HG03558 (cell line): ENCODE measurements around the gene KIF6.
"Not testable (repeated sequence)": the region's sequence is repeated elsewhere in the genome, so short reads cannot be mapped to it uniquely, and the experiment has no call there.

Experiments used
- ATAC-seq: cut with Tn5 transposase; IDR thresholded peaks from one replicate; pipeline ENCODE4 v1.9.1; 2021; ENCODE audit warnings: moderate number of reproducible peaks; ENCODE audit not compliant: unreplicated experiment; ENCODE audit errors: extremely low read depth

The KIF6 gene

DNA sequence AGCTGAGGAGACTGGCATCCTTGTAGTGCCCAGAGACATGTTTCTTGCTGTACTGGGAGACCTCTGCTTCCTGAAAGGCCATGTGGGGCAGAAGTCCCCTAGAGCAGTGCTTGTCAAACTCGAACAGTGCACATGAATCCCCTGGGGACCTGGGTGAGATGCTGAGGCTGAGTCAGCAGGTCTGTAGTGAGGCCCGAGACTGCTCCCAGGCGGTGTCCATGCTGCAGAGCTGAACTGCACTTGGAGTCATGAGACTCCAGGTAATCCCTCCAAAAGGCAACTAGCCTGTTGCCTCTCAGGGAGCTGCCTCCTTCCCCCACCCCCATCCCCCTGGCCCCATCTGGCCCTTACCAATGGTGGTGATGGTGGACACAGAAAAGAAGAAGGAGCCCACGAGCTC is 414.7 kb downstream of the KIF6 start:
- no peak for ATAC-seq

DNA sequence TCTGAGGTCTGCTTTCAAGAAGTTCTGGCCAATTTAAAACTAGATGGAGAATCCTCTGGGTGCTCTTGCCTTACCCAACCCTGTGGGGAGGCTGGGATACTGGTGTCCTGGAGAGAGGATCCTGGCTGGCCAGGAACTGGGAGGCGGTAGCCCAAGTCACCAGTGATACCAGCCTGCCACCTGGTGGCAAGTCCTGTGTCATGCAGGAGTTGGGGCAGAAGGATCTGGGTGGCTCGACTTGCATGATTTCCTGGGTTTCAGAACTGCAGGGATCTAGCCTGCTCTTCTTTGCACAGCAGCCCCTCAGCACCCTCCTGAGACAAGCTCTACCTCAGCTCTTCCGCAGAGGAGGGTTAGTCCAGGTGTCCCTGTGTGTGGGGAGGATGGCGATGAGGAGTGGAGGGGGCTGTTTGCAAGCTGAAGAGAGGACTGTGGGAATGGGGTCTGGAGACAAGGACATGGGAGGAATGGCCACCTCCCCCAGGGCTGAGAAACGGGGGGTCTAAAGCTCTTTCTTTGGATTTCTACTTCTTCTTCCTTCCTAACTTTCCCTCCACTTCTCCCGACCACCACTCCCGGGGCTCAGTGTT is 415.2 kb downstream of the KIF6 start:
- no peak for ATAC-seq

DNA sequence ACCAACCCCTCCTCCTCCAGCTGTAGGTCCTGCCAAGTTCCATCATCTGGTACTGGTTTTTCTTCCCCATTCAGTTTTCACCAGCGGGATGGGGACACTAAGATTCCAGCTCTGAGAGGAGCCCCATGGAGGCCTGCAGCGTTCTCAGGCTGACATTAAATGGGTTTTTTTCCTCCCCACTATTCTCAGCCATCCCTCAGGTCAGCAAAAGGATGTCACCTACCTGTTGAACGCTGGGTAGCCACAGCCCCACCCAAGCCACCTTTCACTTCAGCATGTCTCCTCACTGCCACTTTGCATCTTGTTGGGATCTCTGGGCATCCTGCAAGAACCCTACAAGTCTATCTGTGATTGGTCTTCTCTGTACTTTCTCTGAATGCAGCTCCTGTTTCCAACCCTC is 417.7 kb downstream of the KIF6 start:
- ATAC-seq = no peak

DNA sequence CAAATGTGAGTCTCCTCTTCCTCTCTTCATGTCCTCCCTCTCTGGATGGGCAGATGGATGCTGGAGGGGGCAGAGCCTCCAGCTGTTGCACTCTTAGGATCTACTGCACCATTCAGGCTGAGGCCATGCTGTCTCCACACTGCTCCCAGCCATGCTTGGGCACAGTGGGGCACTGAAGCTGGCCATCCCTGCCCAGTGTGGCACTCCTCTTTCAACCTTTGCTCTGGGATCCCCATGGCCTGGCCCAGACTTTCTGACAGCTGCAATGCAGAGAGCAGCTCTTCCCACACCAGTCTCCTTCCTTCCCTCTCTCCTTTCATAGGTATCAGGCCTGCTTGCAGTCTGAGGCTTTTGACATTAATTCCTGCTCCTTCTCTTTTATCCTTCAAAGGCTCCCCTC is 420.3 kb downstream of the KIF6 start:
- no peak for ATAC-seq

DNA sequence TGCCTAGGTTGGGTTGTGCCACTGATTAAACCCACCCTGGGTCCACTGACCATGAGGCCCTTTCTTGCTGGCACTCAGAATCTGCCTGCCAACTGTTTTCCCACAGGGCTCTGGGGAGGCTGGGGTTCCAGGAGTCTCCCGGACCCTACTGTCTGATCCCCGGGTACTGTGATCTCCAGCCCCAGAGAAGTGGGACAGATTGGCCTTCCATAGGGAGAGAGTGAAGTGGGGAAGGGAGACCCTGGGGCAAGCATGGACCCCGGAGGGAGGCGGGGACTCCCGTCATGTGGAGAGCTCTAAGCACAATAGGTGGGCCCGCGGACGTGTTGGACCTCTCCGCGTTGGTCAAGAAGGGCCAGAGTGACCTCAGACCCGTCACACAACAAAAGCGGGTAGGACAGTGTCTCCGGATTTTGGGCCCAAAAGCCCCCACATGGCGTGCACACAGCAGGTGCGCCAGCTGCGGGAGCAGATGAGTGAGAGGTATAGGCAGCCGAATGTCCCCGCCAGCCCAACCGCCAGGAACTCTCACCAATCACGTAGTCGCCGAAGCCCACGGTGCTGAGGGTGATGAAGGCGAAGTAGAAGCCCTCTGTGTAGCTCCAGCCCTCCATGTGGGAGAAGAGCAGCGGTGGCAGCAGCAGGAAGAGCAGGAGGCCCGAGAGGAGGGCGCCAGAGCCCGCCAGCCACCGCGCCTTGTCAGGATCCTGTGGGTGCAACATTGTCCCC is 421.6 kb downstream of the KIF6 start:
- ATAC-seq = no peak

DNA sequence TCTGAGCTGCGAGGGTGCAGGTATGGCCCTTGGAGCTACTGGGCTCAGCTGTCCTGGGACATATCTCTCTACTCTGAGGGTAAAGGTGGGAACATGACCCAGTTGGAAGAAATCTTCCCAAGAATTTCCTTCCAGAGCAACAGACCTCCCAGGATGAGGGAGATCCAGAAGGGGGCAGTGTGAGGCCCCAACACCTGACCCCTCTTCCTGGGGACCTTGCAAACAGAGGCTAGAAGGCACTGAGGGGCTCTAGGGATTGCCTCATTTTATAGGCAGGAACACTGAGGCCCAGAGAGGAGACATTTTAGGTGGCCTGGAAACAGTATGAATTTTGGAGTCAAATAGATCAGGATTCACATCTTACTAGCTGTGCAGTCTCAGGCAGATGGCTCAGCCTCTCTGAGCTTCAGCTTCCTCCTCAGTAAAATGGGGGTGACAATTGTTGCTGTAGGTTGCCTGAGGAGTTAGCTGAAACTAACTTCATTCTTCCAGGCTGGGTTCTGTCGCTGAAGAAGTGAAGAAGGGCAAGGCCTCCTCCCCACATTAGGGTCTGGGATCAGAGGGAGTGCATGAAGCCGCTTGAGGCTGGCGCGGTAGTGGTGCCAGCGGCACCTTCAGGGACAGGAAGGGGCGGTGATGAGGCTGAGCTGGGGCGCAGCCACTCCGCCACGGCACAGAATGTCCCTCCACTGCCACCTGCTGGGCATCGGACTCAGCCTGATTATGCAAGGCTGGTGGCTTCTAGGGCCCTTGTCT is 422.4 kb downstream of the KIF6 start:
- ATAC-seq = no peak

DNA sequence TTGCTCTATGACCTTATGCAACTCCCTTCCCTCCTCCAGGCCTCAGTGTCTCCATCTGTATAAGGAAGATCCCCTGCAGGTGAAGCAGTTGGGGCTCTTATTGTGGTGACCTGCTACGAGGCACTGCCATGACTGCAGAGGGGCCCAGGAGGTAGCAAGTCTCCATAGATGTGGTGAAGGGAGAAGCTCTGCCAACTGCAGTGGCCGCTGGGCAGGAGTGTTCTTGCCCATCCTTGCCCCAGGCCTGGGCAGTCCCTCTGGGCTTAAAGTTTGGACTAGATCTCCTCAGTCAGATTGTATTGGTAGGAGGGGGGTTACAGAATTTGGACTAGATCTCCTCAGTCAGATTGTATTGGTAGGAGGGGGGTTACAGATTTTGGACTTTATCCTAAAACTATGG is 423.2 kb downstream of the KIF6 start:
- ATAC-seq = no peak

DNA sequence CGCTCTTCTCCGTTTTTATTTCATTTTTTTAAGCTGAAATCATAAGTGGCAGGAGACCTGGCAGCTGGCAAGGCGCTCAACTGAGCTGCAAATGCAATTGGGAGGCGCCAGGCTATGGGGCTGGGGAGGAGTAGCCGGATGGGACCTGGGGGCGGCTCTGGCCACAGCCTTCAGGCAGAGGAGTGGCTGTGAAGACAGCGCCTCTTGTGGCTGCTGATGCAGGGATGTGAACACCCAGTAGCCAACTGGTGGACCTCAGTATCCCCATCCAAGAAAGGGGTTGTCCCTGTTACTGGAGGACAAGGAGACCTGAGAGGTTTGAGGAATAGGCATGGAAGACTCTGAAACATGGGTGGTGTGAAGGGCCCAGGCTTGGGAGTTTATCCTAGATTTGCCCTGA is 423.6 kb downstream of the KIF6 start:
- no peak for ATAC-seq

DNA sequence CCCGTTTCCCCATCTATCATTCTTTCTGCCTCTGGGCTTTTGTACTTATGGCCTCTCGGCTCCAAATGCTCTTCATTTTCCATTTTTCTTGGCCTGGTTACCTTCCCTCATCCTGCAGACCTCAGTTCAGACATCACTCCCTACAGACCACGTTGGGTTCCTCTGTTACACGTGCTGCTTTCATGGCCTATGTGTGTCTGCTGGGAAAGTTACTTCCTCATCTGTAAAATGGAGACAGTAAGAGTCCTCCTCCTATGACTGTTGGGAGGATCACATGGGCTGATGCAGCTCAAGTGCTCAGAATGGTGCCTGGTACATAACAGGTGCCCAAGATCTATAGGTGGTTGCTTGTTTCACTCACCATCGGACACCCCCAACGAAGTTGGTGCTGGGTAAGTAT is 424.5 kb downstream of the KIF6 start:
- no peak for ATAC-seq

DNA sequence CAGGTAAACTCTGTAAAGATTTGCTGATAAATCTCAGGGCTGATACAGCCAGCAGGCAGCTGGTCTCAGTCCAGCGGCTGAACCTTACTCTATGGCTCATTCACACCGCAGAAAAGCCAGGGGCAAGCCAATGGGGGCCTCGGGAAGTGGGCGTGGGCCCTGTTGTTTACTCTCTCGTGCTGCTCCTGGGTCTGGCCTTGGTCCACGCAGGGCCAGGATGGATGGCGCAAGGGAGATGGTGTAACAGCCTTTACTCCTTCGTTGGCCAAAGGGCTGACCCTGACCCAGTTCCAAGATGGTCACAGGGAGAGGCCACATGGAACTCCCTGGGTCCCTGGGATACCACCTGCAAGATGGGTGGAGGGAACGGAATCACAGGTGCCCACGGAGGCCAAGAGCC is 427.1 kb downstream of the KIF6 start:
- ATAC-seq = no peak

DNA sequence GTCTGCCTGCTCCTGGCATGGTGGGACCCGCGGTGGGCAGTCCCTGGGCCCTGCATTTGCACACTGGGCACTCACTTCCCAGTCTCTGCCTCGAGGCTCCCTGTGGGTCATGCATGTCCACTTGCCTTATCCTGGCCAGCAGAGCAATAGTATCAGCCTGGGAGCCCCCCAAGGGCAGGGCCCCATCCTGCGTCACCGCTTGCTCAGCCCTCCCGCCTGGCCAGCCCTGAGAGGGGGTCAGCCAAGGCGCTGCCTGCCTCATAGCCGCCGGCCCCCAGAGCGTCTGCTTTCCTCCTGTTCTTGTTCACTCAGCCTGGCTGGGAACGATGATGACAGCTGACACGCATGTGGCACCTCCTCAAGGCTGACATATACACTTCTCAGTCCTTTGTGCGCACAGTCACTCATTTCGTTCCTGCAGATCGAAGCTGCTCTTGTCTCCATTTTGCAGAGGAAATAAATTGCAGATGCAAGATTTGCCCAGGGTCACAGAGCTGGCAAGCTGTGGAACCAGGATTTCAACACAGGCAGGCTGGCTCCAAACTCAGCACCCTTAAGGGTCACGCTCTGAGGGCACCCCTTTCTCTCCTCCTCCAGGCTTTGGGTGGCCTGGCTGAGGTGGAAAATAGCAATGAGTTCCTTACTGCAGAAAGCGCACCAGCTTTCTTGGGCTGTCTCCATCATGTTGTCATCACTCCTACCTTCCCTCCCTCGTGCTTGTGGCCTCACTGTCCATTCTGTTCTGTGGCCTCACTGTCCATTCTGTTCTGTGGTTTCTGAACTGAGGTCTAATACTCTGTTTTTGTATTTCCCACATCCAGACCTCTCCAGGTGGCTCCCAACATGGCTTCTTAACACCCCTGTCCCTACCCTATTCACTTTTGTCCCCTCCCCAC is 428.2 kb downstream of the KIF6 start:
- no peak for ATAC-seq

DNA sequence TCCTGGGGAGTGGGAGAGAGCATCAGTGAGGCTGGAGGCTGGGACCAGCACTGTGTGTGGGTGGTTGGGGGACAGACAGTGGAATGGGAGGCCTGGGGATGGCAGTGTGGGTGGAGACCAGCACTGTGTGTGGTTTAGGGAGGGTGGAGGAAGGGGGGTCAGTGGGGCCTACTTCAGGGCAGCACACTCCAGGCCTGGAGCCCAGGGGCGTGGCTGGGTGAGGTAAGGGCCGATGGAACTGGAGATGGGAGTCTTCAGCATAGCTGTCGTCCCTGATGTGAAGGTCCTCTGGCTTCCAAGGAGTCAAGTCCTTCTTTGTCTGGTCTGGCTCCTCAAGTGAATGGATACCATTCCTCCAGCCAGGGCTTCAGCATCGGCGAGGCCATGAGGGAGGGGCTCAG is 429.6 kb downstream of the KIF6 start:
- ATAC-seq = no peak

DNA sequence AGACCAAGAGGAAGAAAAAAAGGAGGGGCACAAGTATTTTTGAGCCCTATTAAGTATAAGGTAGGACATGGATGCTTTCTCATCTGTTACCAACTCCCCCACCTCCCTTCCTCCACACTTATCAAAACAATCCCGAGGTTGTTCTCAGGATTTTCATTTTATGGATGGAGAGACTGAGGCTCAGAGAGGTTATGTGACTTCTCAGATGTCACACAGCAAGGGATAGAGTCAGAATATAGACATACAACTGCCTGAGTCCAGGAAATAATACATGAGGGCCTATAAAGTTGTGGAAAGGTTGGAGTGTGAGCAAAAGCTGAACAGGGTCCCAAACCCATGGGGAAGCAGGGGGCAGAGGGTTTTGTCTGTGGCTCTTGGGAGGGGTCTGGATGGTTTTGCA is 430.3 kb downstream of the KIF6 start:
- no peak for ATAC-seq

DNA sequence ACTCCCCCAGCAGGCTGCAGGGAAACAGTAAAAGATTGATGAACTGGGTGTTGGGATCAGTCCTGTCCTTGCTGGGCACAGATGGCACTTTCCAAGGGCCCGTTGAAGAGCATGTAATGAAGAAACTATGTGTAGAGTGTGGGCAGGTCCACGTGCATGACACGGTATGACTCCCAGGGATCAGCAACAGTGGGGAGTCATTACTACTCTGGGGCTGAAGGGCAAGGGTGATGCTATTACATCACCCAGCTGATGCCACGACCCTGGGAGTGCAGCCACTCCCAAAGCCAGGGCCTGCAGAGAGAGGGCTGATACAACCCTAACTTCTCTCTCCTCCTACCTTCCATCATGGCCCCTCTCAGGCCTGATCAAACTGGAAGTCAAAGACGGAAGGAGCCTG is 431.1 kb downstream of the KIF6 start:
- no peak for ATAC-seq

DNA sequence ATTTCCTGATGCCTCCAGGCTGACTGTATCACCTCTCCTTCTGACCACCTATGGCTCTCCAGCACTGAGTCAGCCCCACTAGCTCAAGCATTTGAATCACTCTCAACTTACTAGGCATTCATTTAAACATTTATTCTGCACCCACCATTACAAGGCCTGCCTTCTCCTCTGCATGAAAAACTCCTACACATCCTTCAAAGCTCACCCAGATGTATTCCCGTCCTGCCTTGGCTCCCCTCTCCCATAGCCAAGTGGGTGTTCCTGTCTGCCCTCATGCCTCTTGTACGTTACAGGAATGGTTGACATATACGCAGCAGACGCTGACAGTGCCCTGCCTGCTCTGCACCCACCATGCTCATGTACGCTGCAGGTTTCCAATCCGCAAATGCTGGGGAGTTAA is 432.6 kb downstream of the KIF6 start:
- no peak for ATAC-seq

DNA sequence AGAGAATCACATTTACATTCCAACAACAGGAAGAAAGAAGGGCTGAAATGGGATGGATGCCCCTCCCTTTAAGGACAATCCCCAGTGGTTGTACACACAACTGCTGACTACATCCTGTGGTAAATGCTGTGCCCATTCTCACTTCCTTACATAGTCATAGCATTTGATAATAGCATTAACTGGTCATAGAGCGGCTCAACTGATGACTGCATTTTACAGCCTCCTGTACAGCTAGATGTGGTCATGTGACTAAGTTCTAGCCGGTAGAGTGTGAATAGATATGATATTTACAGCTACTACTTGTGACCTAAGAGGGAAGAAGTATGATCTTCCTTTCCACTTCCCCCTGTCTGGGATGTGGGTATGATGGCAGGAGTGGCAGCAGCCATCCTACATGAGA is 435.7 kb downstream of the KIF6 start:
- no peak for ATAC-seq

DNA sequence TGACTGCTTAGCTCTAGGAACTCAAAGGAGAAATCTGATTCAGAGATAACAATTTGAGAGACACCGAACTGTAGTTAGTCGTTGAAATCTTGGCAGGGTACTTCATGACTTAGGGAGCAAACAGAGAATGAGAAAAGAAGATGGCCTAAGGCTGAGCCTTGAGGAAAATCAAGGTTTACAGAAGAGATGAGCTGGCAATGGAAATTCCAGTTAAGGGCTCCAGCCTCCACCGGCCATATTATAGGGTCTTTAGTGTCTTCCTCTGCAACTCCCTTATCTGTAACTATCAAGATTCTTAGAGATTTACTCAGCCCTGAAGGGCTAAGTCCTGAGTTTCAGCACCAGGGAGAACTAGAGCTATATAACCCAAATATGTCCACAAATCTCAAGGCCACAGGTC is 437.6 kb downstream of the KIF6 start:
- no peak for ATAC-seq

DNA sequence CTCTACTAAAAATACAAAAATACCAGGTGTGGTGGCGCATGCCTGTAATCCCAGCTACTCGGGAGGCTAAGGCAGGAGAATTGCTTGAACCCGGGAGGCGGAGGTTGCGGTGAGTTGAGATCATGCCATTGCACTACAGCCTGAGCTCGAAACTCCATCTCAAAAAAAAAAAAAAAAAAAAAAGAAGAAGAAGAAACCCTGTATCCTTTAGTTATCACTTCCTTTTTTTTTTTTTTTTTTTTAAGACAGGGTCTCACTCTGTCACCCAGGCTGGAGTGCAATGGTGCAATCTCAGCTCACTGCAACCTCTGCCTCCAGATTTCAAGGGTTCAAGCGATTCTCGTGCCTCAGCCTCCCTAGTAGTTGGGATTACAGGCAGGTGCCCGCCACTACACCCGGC is 438.6 kb downstream of the KIF6 start:
- not testable (repeated sequence) for ATAC-seq

DNA sequence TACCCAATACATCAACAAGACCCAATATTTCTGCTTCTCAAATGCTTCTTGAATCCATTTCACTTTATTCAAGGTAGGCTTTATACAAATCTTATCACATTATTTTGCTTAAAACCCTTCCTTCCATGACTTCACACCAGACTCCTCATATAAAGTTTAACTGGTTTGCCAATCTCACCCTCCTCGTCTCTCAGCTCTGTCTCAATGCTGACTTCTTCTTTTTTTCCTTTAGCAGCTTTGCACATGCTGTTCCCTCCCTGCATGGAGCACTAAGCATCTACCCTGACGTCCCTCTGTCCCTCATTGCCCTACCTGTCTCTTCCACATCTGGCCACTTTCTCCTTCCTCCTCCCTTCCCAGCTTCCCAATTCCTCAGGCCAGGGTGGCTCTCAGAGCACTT is 442.4 kb downstream of the KIF6 start:
- no peak for ATAC-seq

DNA sequence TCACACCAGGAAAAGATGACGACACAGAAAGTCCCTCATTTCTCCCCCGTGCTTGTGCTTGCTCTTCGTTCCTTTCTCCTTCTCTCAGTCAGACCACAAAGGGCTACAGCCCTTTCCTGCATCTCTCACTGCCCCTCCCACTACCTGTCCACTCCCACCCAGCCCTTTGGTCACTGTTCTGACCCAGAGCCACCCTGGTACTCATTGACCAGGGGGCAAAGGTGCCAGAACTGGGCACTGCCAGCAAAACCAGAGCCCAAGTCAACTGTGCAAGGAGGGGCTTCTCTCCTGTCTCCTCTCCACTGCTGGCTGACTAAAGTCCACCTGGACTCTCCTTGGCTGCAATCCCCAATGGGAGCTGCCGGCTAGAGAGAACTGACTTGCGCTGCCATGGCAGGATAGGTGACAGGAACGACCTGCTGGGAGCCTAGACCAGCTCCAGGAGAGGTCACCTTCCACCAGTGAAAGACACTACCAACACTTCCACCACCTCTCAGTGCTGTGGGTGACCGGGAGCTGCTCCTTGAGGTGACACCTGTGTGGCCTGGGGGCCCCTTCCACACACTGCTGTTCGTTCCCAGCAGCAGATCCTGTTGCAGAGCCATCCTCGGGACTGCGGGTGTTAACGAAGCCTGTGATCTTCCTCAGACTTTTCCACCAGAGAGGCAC is 443.8 kb downstream of the KIF6 start:
- no peak for ATAC-seq
